Muscle layer of duodenum (tissue), 2 donors: ENCODE data around the gene STIM1.
"Not testable (repeated sequence)": the region's sequence is repeated elsewhere in the genome, so short reads cannot be mapped to it uniquely, and the experiment has no call there.

Source experiments
- H3K27ac ChIP-seq: one replicate; pipeline ENCODE4 v1.7.0; 2013; ENCODE audit warnings: mild to moderate bottlenecking, low read length
- H3K27me3 ChIP-seq: one replicate; pipeline ENCODE4 v1.7.0; 2013; ENCODE audit warnings: low read depth, mild to moderate bottlenecking, control low read depth, low read length
- H3K36me3 ChIP-seq, 2 donors: one replicate each; pipeline ENCODE4 v1.7.0; 2013; ENCODE audit warnings: low read length in 2 of 2, control low read depth in 1 of 2, mild to moderate bottlenecking in 1 of 2; ENCODE audit not compliant: insufficient read depth in 2 of 2, control insufficient read depth in 1 of 2
- H3K4me1 ChIP-seq, 2 donors: one replicate each; pipeline ENCODE4 v1.7.0; 2013; ENCODE audit warnings: low read length in 2 of 2, mild to moderate bottlenecking in 2 of 2, control low read depth in 1 of 2, moderate library complexity in 1 of 2; ENCODE audit not compliant: insufficient read depth in 2 of 2, control insufficient read depth in 1 of 2
- H3K4me3 ChIP-seq, 2 donors: one replicate each; pipeline ENCODE4 v1.7.0; 2013; ENCODE audit warnings: low read length in 2 of 2, low read depth in 1 of 2, mild to moderate bottlenecking in 1 of 2
- H3K9me3 ChIP-seq, 2 donors: one replicate each; pipeline ENCODE4 v1.7.0; 2013; ENCODE audit warnings: low read length in 2 of 2, control low read depth in 1 of 2, mild to moderate bottlenecking in 1 of 2; ENCODE audit not compliant: control insufficient read depth in 1 of 2
- donor health status: healthy.

Gene STIM1

GRCh38 chr11:4016602-4017001 lies 161.1 kb downstream of the STIM1 start:
- H3K27me3 ChIP-seq, H3K27ac ChIP-seq, H3K9me3 ChIP-seq, H3K4me1 ChIP-seq, H3K36me3 ChIP-seq, H3K4me3 ChIP-seq: not testable (repeated sequence)

DNA sequence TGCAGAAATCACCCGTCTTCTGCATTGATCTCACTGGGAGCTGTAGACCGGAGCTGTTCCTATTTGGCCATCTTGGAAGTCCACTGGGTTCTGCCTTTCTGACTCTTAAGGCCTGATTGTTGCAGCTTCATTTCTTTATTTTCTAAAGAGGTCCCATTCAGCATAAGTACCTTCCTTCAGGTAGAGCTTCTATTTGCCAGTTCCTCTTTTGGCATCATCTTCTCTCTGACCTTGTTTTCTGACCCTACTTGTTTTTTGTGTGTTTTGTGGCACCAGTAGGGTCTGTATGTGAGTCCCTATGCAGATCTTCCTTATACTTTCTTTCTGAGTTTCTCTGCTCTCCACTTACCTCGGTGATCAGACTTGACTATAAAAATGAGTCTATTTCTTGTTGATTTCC lies 161.7 kb downstream of the STIM1 start:
- Histone ChIP-seq H3K4me1 (peaks cover 0 to under 1% of the 10 kb centered on the region in 2 donors), H3K27ac (no peak overlapping the region), H3K36me3 (no peaks in the 10 kb centered on the region), H3K4me3 (no peak overlapping the region), H3K27me3 (no peaks in the 10 kb centered on the region), H3K9me3 (no peaks in the 10 kb centered on the region)

DNA sequence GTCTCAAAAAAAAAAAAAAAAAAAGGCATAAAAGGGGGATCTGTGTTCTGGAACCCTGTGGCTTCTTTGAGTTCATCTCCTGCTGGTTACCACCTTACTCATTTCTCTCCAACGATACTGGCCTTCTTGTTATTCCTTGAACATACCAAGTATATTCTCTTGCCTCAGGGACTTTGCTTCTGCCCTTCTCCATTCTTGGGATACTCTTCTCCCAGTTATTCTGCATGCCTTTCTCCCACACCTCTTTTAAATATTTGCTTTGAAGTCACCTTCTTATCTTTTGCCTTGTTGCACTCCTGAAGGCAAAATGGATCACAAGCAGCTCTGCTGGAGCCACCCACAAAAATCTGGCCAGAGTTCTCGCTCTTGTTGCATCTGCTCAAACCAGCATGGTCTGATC lies 163.2 kb downstream of the STIM1 start:
- Histone ChIP-seq H3K36me3 (no peaks in the 10 kb centered on the region), H3K4me1 (peaks cover 0 to 3% of the 10 kb centered on the region in 2 donors), H3K27me3 (no peaks in the 10 kb centered on the region), H3K9me3 (no peaks in the 10 kb centered on the region), H3K27ac (no peak overlapping the region), H3K4me3 (no peak overlapping the region)

- Histone ChIP-seq H3K4me3 (no peak overlapping the region), H3K9me3 (no peaks in the 10 kb centered on the region), H3K27me3 (no peaks in the 10 kb centered on the region), H3K27ac (no peak overlapping the region), H3K36me3 (peaks cover 0 to 3% of the 10 kb centered on the region in 2 donors), H3K4me1 (peaks cover 0 to 12% of the 10 kb centered on the region in 2 donors)
Measured at GRCh38 chr11:4019891-4020290, 164.4 kb downstream of the STIM1 start.

DNA sequence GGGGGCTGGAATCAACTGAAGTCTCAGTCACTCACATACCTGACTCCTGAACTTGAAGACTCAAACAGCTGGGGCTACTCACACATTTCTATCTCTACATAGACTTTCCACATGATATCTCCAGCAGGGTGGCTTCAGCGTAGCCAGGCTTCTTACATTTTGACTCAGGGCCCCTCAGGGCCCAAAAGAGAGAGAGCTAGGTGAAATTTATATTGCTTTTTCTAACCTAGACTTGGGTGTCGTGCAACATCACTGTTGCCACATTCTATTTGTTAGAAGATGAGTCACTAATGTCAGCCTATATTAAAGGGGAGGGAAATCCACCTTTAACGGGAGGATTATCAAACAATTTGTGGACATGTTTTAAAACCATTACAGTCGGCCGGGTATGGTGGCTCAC lies 167.2 kb downstream of the STIM1 start:
- Histone ChIP-seq H3K36me3 (peaks cover 0 to 3% of the 10 kb centered on the region in 2 donors), H3K27me3 (no peaks in the 10 kb centered on the region), H3K4me1 (peaks cover 0 to 29% of the 10 kb centered on the region in 2 donors), H3K9me3 (no peaks in the 10 kb centered on the region), H3K27ac (no peak overlapping the region), H3K4me3 (no peak overlapping the region)

DNA sequence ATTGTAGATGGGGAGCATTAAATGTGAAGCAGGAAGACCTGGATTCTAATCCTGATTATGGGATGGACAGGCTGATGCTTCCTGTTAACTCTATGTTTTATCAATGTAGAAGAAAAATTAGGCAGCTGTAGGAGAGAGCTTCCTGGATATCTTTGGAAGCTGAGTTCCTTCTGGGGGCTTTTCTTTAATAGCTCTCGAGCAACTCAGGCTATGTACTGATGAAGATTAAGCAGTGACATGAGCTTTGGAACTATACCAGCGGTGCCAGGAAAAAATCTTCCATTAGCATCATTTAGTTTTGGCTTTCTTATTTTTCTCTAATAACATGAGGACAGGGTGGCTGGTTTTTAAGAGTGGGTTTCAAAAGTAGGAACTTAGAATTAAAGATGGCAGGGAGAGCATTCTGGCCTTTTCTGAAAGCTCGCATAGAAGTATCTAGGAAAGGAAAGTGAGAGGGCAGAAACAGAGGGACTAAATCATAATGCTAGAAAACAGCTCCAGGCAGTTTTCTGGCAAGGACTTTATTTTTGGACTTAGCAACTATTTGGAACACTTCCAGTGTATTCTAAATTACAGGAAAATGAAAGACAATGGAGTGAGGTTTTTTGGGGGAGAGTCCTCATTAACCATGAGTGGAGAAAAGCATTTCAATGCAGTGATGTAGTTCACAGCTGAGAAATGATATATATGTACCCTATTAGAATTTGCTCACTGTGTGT lies 169.9 kb downstream of the STIM1 start:
- H3K27ac ChIP-seq: peak overlapping the region; percentile 70
- no peak overlapping the region for H3K4me3 ChIP-seq
- no peaks in the 10 kb centered on the region for H3K9me3 ChIP-seq
- peaks cover 0 to 29% of the 10 kb centered on the region in 2 donors for H3K4me1 ChIP-seq
- peaks cover 0 to 3% of the 10 kb centered on the region in 2 donors for H3K36me3 ChIP-seq
- H3K27me3 ChIP-seq: no peaks in the 10 kb centered on the region

- no peaks in the 10 kb centered on the region for H3K27me3 ChIP-seq
- peaks cover 0 to 29% of the 10 kb centered on the region in 2 donors for H3K4me1 ChIP-seq
- H3K27ac ChIP-seq: peak overlapping the region; percentile 70
- peaks cover 0 to 3% of the 10 kb centered on the region in 2 donors for H3K36me3 ChIP-seq
- H3K9me3 ChIP-seq: no peaks in the 10 kb centered on the region
- H3K4me3 ChIP-seq: no peak overlapping the region
Measured at GRCh38 chr11:4025967-4026324, 170.5 kb downstream of the STIM1 start.

DNA sequence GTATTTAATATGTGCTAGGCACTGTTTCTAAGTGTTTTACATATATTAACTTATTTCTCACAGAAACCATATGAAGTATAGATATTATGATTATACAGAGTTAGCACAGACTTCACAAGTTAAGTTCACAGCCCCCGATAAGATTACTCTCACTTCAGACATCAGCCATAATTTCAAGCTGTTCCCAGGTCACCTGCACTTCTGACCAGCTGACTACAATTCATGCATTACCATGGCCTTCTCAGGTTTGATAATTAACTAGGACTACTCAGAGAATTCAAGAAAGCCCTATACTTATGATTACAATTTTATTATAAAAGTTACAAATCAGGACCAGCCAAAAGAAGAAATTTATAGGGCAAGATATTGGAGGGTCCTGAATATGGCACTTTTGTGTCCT lies 170.9 kb downstream of the STIM1 start:
- Histone ChIP-seq H3K9me3 (no peaks in the 10 kb centered on the region), H3K4me3 (no peak overlapping the region), H3K27me3 (no peaks in the 10 kb centered on the region), H3K27ac (peak overlapping the region; percentile 70), H3K36me3 (peaks cover 0 to 3% of the 10 kb centered on the region in 2 donors), H3K4me1 (peaks cover 0 to 29% of the 10 kb centered on the region in 2 donors)

DNA sequence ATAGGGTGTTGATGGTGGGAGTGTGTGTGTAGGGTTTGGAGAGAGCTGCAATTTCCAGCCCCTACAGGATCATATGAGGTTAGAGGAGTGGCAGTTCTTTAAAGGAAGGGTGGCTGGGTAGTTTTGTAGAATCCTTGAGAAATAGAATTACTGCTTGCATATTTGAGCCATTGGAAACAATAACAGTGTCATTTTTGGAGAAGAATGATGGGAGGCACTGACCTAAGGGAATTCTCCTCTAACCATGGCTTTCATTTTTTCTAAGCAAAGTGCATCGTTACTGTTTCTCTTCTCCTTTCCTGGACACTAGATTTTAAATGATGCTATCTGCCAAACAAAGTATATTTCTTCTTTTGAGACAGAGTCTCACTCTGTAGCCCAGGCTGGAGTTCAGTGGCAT lies 172.3 kb downstream of the STIM1 start:
- Histone ChIP-seq H3K27ac (peak overlapping the region; percentile 45), H3K4me3 (no peak overlapping the region), H3K36me3 (peaks cover 0 to 3% of the 10 kb centered on the region in 2 donors), H3K4me1 (peaks cover 0 to 26% of the 10 kb centered on the region in 2 donors), H3K27me3 (no peaks in the 10 kb centered on the region), H3K9me3 (no peaks in the 10 kb centered on the region)

DNA sequence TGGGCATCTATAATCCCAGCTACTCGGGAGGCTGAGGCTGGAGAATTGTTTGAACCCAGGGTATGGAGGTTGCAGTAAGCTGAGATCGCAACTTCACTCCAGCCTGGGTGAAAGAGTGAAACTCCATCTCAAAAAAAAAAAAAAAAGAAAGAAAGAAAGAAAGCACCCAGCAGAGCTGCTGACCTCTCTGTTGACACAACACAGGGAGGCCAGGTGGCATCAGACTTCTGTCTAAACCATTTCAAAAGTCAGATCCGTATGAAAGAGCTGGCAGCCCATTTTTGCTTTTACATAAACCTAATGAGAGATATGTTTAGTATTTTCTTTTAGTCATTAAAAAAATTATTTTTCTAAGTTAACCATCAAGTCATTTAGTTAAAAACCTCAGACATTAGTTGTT lies 174.7 kb downstream of the STIM1 start:
- H3K4me3 ChIP-seq: no peak overlapping the region
- H3K27me3 ChIP-seq: no peaks in the 10 kb centered on the region
- H3K9me3 ChIP-seq: peaks cover 0 to 4% of the 10 kb centered on the region in 2 donors
- H3K27ac ChIP-seq: no peak overlapping the region
- H3K36me3 ChIP-seq: no peaks in the 10 kb centered on the region
- peaks cover 0 to 14% of the 10 kb centered on the region in 2 donors for H3K4me1 ChIP-seq

DNA sequence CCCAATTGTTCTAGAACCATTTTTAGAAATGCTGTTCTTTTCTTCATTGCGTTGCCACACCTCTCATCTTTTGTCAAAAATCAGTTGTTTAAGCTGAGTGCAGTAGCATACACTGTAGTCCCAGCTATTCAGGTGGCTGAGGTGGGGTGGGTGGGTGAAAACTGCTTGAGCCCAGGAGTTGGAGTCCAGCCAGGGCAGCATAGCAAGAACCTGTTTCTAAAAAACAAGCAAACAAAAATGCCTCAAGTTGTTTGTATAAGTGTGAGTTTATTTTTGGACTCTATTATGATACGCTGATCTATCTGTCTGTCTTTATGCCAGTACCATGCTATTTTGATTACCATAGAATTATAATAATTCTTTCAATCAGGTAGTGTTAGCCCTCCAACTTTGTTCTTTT lies 176.6 kb downstream of the STIM1 start:
- Histone ChIP-seq H3K4me3 (no peak overlapping the region), H3K27me3 (no peaks in the 10 kb centered on the region), H3K36me3 (no peaks in the 10 kb centered on the region), H3K9me3 (peaks cover 0 to 4% of the 10 kb centered on the region in 2 donors), H3K4me1 (peaks cover 0 to under 1% of the 10 kb centered on the region in 2 donors), H3K27ac (no peak overlapping the region)

- Histone ChIP-seq H3K27ac (no peak overlapping the region), H3K4me3 (no peak overlapping the region), H3K27me3 (no peaks in the 10 kb centered on the region), H3K36me3 (no peaks in the 10 kb centered on the region), H3K9me3 (peaks cover 0 to 4% of the 10 kb centered on the region in 2 donors), H3K4me1 (no peaks in the 10 kb centered on the region)
Measured at GRCh38 chr11:4035985-4036384, 180.5 kb downstream of the STIM1 start.
